Measurements from ENCODE around the gene GRWD1. TPM values are rescaled to one million over a fixed set of nuclear protein-coding genes. Genes with fewer than 3 reads are reported as not detected.
A peak's percentile ranks its signal among the peaks of the same experiment; 100 is the strongest.

GRWD1 gene
- total RNA-seq, 1 donor: 15.2 TPM

- Histone ChIP-seq H3K9me3 (ENCODE audit: low read depth, low read length) (no peaks in the 10 kb centered on the region), H3K27me3 (ENCODE audit: insufficient read depth, low read length) (no peaks in the 10 kb centered on the region), H3K4me3 (ENCODE audit: low read length) (no peak overlapping the region), H3K4me1 (ENCODE audit: insufficient read depth, low read length) (peaks cover 14% of the 10 kb centered on the region)
Measured at GRCh38 chr19:48465215-48465614, 19.4 kb downstream of the GRWD1 start.

GRCh38 chr19:48466561-48467325 lies 21.0 kb downstream of the GRWD1 start:
- peaks cover 20% of the 10 kb centered on the region for H3K4me1 ChIP-seq (ENCODE audit: insufficient read depth, low read length)
- no peaks in the 10 kb centered on the region for H3K27me3 ChIP-seq (ENCODE audit: insufficient read depth, low read length)
- no peaks in the 10 kb centered on the region for H3K9me3 ChIP-seq (ENCODE audit: low read depth, low read length)
- no peak overlapping the region for H3K4me3 ChIP-seq (ENCODE audit: low read length)

- H3K27me3 ChIP-seq (ENCODE audit: insufficient read depth, low read length): no peaks in the 10 kb centered on the region
- H3K4me1 ChIP-seq (ENCODE audit: insufficient read depth, low read length): peaks cover 20% of the 10 kb centered on the region
- H3K9me3 ChIP-seq (ENCODE audit: low read depth, low read length): no peaks in the 10 kb centered on the region
- H3K4me3 ChIP-seq (ENCODE audit: low read length): peak overlapping the region; percentile 87
Measured at GRCh38 chr19:48468772-48469288, 23.0 kb downstream of the GRWD1 start.

- Histone ChIP-seq H3K9me3 (ENCODE audit: low read depth, low read length) (no peaks in the 10 kb centered on the region), H3K4me1 (ENCODE audit: insufficient read depth, low read length) (peaks cover 20% of the 10 kb centered on the region), H3K27me3 (ENCODE audit: insufficient read depth, low read length) (no peaks in the 10 kb centered on the region), H3K4me3 (ENCODE audit: low read length) (peak within 1 kb of the TSS; percentile 87)
Measured at GRCh38 chr19:48469289-48469881, 23.6 kb downstream of the GRWD1 start, which contains the start of gene CYTH2. TSS of gene CYTH2 (plus strand) at chr19:48469369. CDS start at chr19:48469508, 139 bp downstream.

GRCh38 chr19:48469934-48470680 lies 24.3 kb downstream of the GRWD1 start:
- Histone ChIP-seq H3K27me3 (ENCODE audit: insufficient read depth, low read length) (no peaks in the 10 kb centered on the region), H3K9me3 (ENCODE audit: low read depth, low read length) (no peaks in the 10 kb centered on the region), H3K4me1 (ENCODE audit: insufficient read depth, low read length) (peaks cover 20% of the 10 kb centered on the region), H3K4me3 (ENCODE audit: low read length) (peak overlapping the region; percentile 87)

- no peaks in the 10 kb centered on the region for H3K9me3 ChIP-seq (ENCODE audit: low read depth, low read length)
- H3K4me3 ChIP-seq (ENCODE audit: low read length): no peak overlapping the region
- no peaks in the 10 kb centered on the region for H3K27me3 ChIP-seq (ENCODE audit: insufficient read depth, low read length)
- H3K4me1 ChIP-seq (ENCODE audit: insufficient read depth, low read length): peaks cover 20% of the 10 kb centered on the region
Measured at GRCh38 chr19:48470856-48471255, 25.1 kb downstream of the GRWD1 start.

GRCh38 chr19:48471836-48472235 lies 26.1 kb downstream of the GRWD1 start:
- Histone ChIP-seq H3K4me3 (ENCODE audit: low read length) (no peak overlapping the region), H3K9me3 (ENCODE audit: low read depth, low read length) (no peaks in the 10 kb centered on the region), H3K27me3 (ENCODE audit: insufficient read depth, low read length) (no peaks in the 10 kb centered on the region), H3K4me1 (ENCODE audit: insufficient read depth, low read length) (peaks cover 20% of the 10 kb centered on the region)

- H3K27me3 ChIP-seq (ENCODE audit: insufficient read depth, low read length): no peaks in the 10 kb centered on the region
- no peak overlapping the region for H3K4me3 ChIP-seq (ENCODE audit: low read length)
- peaks cover 15% of the 10 kb centered on the region for H3K4me1 ChIP-seq (ENCODE audit: insufficient read depth, low read length)
- no peaks in the 10 kb centered on the region for H3K9me3 ChIP-seq (ENCODE audit: low read depth, low read length)
Measured at GRCh38 chr19:48473161-48473966, 27.6 kb downstream of the GRWD1 start.

- H3K4me1 ChIP-seq (ENCODE audit: insufficient read depth, low read length): peaks cover 11% of the 10 kb centered on the region
- no peak overlapping the region for H3K4me3 ChIP-seq (ENCODE audit: low read length)
- H3K9me3 ChIP-seq (ENCODE audit: low read depth, low read length): no peaks in the 10 kb centered on the region
- no peaks in the 10 kb centered on the region for H3K27me3 ChIP-seq (ENCODE audit: insufficient read depth, low read length)
Measured at GRCh38 chr19:48474084-48474592, 28.4 kb downstream of the GRWD1 start.

- no peaks in the 10 kb centered on the region for H3K9me3 ChIP-seq (ENCODE audit: low read depth, low read length)
- H3K27me3 ChIP-seq (ENCODE audit: insufficient read depth, low read length): no peaks in the 10 kb centered on the region
- H3K4me3 ChIP-seq (ENCODE audit: low read length): no peak overlapping the region
- H3K4me1 ChIP-seq (ENCODE audit: insufficient read depth, low read length): peaks cover 9% of the 10 kb centered on the region
Measured at GRCh38 chr19:48475369-48476068, 29.7 kb downstream of the GRWD1 start.

GRCh38 chr19:48476176-48476575 lies 30.4 kb downstream of the GRWD1 start:
- Histone ChIP-seq H3K4me3 (ENCODE audit: low read length) (no peak overlapping the region), H3K27me3 (ENCODE audit: insufficient read depth, low read length) (no peaks in the 10 kb centered on the region), H3K9me3 (ENCODE audit: low read depth, low read length) (no peaks in the 10 kb centered on the region), H3K4me1 (ENCODE audit: insufficient read depth, low read length) (peaks cover 12% of the 10 kb centered on the region)

- Histone ChIP-seq H3K27me3 (ENCODE audit: insufficient read depth, low read length) (no peaks in the 10 kb centered on the region), H3K9me3 (ENCODE audit: low read depth, low read length) (no peaks in the 10 kb centered on the region), H3K4me3 (ENCODE audit: low read length) (no peak overlapping the region), H3K4me1 (ENCODE audit: insufficient read depth, low read length) (peaks cover 16% of the 10 kb centered on the region)
Measured at GRCh38 chr19:48477067-48477685, 31.4 kb downstream of the GRWD1 start.

GRCh38 chr19:48477698-48478338 lies 32.0 kb downstream of the GRWD1 start:
- Histone ChIP-seq H3K27me3 (ENCODE audit: insufficient read depth, low read length) (no peaks in the 10 kb centered on the region), H3K9me3 (ENCODE audit: low read depth, low read length) (no peaks in the 10 kb centered on the region), H3K4me3 (ENCODE audit: low read length) (no peak overlapping the region), H3K4me1 (ENCODE audit: insufficient read depth, low read length) (peaks cover 16% of the 10 kb centered on the region)
